Measurements from ENCODE around the gene COX7A2. TPM values are rescaled to one million over a fixed set of nuclear protein-coding genes. Genes with fewer than 3 reads are reported as not detected.

The COX7A2 gene
- total RNA-seq, 2 donors from 2014 or later = 689 to 799 TPM

DNA sequence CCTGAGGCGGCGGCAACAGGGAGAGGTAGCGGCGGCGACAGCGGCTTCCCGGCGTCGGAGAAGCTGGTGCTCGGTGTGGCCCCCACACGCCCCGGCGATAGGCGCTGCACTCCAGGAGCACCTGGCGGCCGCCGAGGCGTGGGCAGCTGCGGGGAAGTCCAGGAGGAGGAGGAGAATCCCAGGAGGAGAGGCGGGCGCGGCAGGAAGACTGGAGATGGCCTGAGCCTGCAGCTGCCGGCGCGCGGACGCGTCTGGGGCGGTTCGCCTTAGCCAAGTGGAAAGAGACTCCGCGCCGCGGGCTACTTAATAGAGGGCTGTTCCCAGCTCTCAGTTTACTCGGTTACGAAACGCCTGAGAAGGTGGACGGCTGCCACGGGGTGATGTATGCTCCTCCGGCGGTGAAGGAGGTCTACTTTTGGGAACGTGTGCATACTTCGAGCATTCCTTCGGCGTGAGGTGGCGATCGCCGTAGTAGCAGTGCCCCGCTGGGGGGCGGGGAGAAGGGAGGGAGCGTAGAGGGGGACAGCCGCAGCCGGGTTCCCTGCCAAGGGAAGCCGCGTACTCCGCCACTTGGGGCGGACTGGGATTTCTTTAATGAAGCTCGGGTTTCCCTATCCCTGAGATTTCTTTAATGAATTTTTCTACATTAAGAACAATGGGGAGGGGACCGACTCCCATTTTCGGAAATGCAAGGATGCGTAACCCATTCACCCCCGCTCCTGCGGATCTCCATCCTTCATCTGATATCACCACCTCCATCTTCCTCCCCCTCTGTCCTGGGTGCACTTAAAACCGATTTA lies 37.6 kb downstream of the COX7A2 start, which contains the start of gene COL12A1:
Gene COL12A1, minus strand, starts transcription at position 278 of the 800 bp plus-strand sequence. CDS start 3,261 bp downstream, outside the sequence.
- intact Hi-C loops (cut with DNase I) = loop anchor here (10.0 kb wide), 6 partner anchors 111 to 1471 kb away; no protein-coding TSS in a partner anchor
- DNase-seq (peak; percentile 92), ATAC-seq (peak; percentile 58 to 78)

DNA sequence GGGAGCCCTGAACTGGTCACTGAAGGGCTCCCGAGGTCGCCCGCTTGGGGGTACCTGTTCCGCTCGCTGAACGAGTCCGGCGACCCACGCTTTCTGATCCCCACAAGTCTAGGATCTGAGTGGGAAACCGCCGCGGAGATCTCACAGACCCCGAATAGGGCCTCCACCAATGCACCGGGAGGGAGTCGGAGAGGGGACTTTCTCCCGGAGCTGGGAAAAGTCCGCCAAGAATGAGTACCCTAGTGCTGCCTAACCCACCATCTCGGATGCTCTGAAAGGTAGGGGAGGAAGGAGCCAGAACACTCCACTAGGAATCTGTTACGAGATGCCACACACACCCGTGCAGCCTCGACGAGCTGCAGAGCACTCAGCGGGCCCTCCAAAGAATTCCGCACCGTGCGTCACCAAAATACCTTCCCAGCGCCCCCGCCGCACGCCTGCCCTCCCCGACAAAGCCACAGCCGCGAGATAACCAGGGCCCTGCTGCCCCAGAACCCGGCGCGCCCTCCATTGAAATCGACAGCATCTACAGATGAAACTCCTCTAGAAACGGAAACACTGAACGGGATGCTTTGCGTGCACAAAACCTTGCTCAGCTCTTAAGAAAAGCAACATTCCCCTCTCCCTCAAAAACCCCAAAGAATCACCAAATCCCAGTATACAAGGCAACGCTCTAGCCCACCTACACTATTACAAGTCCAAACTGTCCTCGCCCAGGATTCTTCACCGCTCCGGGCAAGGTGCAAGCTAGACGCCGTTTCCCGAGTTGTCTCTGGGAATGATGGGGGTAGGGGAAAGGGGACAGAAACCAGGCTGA lies 38.4 kb downstream of the COX7A2 start:
- intact Hi-C loops (cut with DNase I) = loop anchor here (5.0 to 10.0 kb wide), 7 partner anchors 110 to 1470 kb away; no protein-coding TSS in a partner anchor
- ATAC-seq (peak in 1 of 2 donors; percentile 14), DNase-seq (peak; percentile 35)

DNA sequence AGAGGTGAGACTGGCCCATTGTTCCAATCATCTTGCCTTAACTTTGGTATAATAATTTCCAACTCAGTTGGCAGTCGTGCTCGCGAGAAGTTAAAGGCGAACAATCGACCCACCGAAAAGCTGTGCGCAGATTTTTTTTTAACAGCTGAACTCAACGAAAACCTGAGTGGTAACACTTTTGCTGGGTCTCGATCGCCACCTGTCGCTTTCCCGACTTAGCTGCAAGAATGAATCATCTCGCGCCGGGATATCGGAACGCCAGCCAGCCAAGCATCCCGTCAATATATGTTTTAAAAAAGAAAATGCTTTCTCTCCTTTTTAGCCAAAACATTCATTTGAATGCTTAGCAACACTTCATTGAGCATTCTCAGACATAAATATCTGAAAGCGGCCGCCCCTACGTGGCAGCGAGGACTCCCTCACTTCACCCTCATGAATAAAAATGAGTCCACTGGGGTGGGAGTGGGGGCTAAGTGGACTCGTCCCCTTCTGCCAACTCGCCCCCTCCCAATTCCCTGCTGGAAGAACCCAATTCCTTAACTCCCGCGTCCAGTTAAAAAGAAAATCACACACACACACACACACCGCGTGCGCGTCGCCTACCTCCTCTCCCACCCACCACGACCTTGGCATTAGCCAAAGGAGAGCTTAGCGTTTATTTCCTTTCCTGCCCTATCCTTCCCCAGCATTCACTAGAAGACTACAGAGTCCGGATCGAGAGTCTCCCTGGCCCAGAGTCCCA lies 39.2 kb downstream of the COX7A2 start:
- DNase-seq (peak; percentile 80), ATAC-seq (peak; percentile 3 to 31)
- intact Hi-C loops (cut with DNase I) = loop anchor here (5.0 to 10.0 kb wide), 7 partner anchors 110 to 1470 kb away; no protein-coding TSS in a partner anchor

DNA sequence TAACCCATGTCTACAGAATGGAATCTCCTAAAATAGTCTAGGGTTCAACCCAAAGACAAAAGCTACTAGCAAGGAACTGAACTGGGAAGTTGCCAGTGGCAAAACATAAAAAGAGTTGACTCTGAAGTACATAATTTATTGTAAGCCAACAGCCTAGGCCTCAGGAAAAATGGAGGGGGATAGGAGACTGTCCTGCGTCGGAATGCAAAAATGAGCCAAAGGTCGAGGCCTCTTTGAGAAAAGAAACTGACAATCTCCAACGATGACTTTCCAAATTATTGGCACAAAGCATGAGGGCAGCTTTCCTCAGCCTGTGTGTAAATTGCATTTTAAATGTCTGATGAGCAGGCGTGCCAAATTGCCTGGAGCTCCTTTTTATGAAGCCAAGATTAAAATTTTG lies 39.9 kb downstream of the COX7A2 start:
- DNase-seq (no peak), ATAC-seq (no peak)
- intact Hi-C loops (cut with DNase I) = loop anchor here (5.0 to 10.0 kb wide), 7 partner anchors 109 to 1469 kb away; no protein-coding TSS in a partner anchor

DNA sequence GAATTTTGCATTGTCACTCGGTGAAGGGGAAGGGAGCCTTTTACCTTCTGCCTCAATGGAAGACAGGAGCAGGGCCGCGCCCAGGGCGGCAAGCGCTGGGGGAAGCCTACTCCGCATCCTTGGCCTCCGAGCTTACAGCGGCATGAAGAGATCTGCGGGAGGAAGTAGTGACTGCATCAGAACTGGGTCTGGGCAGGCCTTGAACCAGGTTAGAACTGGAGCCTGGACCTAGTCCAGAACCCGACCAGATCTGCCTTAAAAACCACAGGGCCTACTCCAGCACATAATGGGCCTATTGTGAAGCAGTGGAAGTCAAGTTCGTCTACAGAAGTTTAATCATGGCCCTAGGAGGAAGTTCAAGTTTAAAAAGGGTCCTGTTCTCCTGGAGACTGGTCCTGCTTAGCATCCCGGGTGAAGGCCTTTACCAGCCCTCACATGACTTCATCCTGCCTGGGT lies 40.9 kb downstream of the COX7A2 start:
- ATAC-seq (no peak), DNase-seq (no peak)
- intact Hi-C loops (cut with DNase I) = loop anchor here (5.0 to 10.0 kb wide), 7 partner anchors 108 to 1468 kb away; no protein-coding TSS in a partner anchor

GRCh38 chr6:75201901-75202672 lies 41.5 kb downstream of the COX7A2 start:
- intact Hi-C loops (cut with DNase I) = loop anchor here (5.0 to 10.0 kb wide), 7 partner anchors 107 to 1467 kb away; no protein-coding TSS in a partner anchor
- DNase-seq = peak; percentile 61
- ATAC-seq = peak in 1 of 2 donors; percentile 10

GRCh38 chr6:75201021-75201420 lies 42.6 kb downstream of the COX7A2 start:
- intact Hi-C loops (cut with DNase I) = loop anchor here (5.0 to 10.0 kb wide), 7 partner anchors 106 to 1466 kb away; no protein-coding TSS in a partner anchor
- no peak for DNase-seq
- ATAC-seq = no peak

- intact Hi-C loops (cut with DNase I) = loop anchor here (5.0 to 10.0 kb wide), 7 partner anchors 105 to 1465 kb away; no protein-coding TSS in a partner anchor
- no peak for DNase-seq
- no peak for ATAC-seq
These were observed 43.7 kb downstream of the COX7A2 start for GRCh38 chr6:75199889-75200288.

DNA sequence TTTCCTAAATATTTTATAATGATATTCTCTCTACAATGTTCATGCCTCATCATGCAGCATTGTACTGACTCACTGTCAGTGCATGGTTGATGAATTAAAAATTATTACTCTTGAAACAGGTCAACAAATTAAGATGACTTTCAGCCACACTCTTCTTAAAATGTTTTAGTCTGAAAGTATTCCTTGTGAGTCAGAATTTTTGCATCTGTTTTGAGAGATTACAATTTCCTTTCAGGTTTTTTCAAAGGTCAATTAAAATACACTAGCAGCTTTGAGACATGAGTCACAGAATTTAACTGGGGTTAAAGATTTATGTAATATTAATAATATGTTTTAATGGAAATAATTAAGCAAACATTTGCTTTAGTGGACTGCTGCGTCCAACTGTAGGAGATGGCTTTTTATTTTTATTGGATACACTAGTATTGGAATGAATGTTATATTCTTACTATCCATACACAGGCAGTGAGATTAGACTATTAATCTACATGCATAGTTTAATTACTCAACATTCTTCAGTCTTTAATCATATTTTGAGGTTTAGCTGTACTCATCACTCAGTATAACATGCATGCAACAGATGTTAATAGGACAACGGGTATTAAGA lies 47.4 kb downstream of the COX7A2 start:
- ATAC-seq = peak in 1 of 2 donors; percentile 68
- intact Hi-C loops (cut with DNase I) = no loop called here

DNA sequence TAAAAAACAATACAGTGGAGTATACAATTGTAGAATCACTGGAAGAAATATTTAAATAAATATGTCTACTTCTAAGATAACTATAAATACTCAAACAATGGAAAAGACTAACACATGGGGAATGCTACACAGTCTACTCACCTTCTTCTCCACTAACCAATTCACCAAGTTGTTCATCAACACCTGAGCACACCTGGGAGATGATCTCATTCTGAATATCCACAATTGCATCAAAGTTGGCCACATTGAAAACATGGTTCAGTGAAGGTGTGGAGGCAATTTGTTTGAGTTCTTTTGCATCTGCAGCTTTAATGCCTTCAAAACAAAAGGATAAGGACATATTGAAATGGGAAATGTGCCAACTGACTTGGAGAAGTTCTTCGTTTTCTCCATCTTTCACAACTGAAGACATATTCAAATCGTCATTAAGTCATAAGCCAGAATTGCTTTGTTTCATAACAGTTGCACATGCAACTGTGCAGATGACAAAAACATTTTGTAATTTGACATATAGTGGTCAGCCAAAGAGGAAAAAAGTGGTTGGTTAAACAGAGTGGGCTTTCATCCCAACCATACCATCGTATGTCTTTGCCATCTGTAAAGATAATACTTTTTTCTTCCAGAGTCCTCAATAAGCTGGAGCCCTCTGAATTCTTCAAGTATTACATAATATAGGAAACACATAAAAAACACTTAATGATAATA lies 55.2 kb downstream of the COX7A2 start:
- no peak for DNase-seq
- ATAC-seq = no peak
- intact Hi-C loops (cut with DNase I) = no loop called here

More for the DNA sequence above, 47.4 kb downstream of the COX7A2 start:
- no peak for DNase-seq

Other genes with a start within 250 kb of the COX7A2 start
- 10 to 100 TPM; 23.2 to 33.6 TPM for gene COL12A1, start 37.7 kb downstream of the COX7A2 start, total RNA-seq
- gene TMEM30A, start 41.0 kb upstream of the COX7A2 start, total RNA-seq = 10 to 100 TPM; 55.2 to 82.8 TPM
- gene FILIP1, start 250.0 kb upstream of the COX7A2 start, total RNA-seq = 10 to 100 TPM; 85.8 to 86.3 TPM

Measured in left cardiac atrium (tissue), 4 donors.